OCI-LY7 (cell line): ENCODE results near the gene GNAQ.

Experiments used
- CTCF ChIP-seq: fragments of 200-600 bp; sonication (generic); conservative IDR thresholded peaks from 2 replicates; pipeline ENCODE4 v1.5.1; 2014; ENCODE audit warnings: mild to moderate bottlenecking, antibody characterized with exemption, low read length, moderate library complexity, mixed read lengths
- EZH2phosphoT487 ChIP-seq: fragments of 200-600 bp; sonication (generic); IDR thresholded peaks from 2 replicates; pipeline ENCODE4 v1.6.1; 2018; ENCODE audit warnings: low read depth, borderline replicate concordance, mild to moderate bottlenecking, mixed run types, antibody characterized with exemption, low read length, moderate library complexity, mixed read lengths

GRCh38 chr9:77847059-77847499, 184.5 kb downstream of the GNAQ start:
- TF ChIP-seq CTCF: no peak
- no peak for TF ChIP-seq EZH2phosphoT487
